Left kidney (tissue), 2 donors: ENCODE data around the gene PRKCA. TPM values are rescaled to one million over a fixed set of nuclear protein-coding genes. Genes with fewer than 3 reads are reported as not detected.
A peak's percentile ranks its signal among the peaks of the same experiment; 100 is the strongest.

Experiments
- DNase-seq: peaks from one replicate; pipeline ENCODE4 v3.0.0-alpha.2; 2013
- polyA plus RNA-seq: library from polyadenylated mRNA; unstranded; fragments of 120-200 nt; gene quantifications from one replicate; pipeline ENCODE4 v1.2.1, GENCODE V29; 2013; ENCODE audit not compliant: insufficient read length

The PRKCA gene
- polyA plus RNA-seq, 1 donor, result 26.9 TPM

DNA sequence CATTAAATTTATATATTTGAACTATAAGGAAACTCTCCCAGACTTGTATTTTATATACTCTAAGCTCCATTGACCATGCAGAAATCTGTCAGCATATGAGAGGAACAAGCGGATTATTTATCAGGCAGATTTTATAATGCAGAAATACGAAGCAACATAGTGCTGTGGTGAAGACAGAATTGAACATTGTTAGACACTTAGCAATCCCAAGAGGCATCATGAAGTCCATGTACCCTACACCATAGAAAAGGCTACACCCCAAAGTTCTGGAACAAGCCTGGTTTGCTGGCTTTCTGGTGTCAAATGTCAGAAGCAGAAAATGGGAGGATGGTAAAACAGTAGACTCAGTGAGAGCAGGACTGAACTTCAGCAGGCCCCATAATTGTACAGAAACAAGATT lies 241.1 kb downstream of the PRKCA start:
- no peak for DNase-seq

DNA sequence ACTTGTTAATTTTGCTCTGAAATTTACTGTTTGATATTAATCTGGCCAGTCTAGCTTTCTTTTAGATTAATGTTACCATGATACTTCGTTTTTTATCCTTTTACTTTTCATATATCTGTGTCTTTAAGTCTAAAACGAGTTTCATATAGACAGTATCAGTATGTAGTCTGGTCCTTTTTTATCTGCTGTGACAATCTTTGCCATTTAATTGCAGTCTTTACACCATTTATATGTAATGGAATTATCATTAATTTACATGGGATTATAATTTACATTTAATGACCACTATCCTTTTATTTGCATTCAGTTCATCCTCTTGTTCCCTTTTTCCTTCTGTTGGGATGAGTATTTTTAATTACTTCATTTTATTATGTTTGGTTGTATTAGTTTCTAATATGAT lies 243.5 kb downstream of the PRKCA start:
- no peak for DNase-seq

DNA sequence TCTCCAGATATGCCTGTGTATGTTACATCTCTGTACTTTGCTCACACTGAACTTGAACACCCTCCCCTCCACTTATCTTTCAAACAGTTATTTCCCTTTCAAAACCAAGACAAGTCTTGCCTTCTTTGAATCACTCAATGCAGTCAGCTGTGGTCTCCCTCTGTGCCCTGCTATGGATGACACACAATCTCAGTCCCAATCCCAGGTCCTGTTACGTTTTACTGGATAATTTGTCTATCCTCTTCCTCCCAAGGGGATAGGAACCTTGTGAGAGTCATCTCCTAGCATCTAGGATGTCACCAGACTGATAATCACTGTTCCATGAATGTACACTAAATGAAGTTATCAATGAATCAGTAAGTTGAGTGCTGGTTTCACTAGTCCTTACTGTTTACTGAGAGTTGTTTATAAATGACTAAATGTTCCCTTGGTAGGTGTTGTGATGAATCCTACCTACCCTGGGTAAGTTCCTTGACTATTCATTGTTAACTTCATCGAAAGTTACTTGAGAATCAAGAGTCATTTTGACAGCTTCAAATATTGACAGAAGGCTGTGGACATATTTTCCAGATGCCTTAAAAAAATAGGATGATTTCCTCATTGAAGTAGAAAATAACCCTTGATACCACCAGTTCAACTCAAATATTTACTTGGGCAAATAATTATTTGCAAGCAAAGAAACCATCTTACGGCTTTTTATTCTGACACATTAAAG lies 244.9 kb downstream of the PRKCA start:
- no peak for DNase-seq

DNA sequence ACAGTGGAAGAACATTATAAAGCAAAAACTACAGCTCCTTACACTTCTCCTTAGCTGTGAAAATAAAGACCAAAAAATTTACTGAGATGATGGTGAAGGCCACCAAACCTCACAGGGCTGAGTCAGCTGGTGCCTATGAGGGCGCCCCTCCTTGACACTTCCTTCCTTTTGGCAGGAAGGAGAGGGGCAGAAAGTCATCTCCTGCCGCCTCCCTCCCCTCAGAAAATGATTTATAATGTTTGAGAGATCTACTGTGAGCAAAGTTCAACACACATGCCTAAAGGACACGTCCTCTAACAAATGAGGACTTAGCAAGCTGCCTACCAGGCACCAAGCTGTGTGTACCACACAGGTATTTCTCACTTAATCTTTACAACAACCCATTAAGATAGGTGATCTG lies 245.7 kb downstream of the PRKCA start:
- DNase-seq, result no peak

DNA sequence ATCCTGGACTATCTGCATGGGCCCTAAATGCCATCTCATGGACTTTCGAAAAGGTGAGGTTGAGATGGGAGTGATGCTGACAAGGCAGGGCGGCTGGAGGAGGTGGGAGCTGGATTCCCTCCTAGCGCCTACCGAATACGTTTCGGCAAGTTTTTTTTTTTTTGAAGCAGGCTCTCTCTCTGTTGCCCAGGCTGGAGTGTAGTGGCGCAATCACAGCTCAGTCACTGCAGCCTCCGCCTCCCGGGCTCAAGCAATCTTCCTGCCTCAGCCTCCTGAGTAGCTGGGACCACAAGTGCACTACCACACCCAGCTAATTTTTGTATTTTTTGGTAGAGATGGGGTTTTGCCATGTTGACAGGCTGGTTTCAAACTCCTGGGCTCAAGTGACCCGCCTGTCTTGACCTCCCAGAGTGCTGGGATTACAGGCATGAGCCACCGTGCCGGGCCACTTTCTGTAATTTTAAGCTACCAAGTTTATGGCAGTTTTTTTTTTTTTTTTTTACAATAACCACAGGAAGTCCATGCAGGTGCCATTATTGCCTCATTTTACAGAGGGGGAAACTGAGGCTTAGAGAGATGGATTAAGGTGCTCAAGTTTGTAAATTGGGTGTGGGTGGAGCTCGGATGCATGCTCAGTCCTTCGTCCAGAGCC lies 246.4 kb downstream of the PRKCA start:
- DNase-seq, result no peak

DNA sequence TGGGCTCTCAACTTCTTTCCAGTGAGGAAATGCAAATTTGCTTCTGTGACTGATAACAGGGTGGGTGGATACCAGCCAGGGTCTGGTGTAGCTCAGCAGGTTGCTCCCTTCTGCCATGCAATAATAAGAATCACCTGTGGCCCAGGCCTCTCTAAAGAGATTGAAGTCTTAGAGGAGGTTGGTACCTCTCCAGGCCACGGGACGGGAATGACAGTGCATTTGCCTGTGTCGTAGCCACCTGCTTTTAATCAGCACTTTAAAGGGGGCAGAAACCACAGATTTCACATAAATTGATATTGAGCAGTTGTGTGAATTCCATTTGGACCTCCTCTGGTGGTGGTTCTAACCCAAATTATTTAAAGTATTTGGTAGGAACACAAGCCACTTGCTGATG lies 246.9 kb downstream of the PRKCA start:
- DNase-seq, result no peak

DNA sequence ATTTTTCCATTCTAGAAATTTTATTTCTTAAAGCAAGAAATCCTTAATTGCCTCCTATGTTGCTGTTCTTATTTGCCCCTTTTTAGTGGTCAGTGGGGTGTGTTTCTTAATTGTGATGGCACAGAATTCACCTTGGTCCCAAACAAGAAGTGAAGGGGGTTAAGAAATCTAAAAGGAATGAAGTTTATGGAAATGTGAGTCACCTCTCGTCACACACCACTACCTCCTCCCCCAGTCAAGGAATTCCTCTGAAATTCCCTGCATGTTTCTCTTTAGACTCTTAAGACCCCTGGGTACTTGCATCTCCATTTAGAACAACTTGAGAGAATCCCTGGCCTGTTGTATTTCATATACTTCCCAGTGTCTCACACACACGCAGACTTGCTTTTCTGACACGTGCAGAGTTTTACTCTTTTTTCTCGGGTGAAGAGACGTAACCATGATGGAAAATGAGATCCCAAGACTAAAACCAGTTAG lies 247.4 kb downstream of the PRKCA start:
- DNase-seq, result no peak

DNA sequence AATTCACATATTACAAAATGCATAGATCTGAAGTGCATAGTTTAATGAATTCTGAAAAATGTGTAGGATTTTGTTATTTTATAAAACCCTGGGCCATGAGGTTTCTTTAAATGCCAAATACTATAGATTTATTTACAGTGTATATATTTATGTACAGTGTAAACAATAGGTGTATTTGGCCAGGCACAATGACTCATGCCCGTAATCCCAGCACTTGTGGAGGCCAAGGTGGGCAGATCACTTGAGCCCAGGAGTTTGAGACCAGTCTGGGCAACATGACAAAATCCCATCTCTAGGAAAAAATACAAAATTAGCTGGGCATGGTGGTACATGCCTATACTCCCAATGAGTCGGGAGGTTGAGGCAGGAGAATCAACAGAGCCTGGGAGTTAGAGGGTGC lies 249.4 kb downstream of the PRKCA start:
- DNase-seq, result no peak

DNA sequence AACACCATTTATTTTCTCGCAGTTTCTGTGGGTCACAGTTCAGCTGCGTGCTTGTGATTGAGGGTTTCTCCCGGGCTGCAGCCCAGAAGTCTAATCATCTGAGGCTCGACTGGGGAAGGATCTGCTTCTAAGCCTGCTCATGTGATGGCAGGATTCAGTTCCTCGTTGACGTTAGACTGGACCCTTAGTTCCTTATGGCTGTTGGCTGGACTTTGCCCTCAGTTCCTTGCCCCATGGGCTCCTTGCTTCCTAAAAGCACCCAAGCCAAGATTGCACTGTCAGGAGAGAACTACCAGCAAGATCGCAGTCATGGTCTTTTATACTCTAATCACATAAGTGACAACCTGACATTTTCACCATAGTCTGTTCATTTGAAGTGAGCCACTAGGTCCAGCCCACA lies 250.0 kb downstream of the PRKCA start:
- no peak for DNase-seq

DNA sequence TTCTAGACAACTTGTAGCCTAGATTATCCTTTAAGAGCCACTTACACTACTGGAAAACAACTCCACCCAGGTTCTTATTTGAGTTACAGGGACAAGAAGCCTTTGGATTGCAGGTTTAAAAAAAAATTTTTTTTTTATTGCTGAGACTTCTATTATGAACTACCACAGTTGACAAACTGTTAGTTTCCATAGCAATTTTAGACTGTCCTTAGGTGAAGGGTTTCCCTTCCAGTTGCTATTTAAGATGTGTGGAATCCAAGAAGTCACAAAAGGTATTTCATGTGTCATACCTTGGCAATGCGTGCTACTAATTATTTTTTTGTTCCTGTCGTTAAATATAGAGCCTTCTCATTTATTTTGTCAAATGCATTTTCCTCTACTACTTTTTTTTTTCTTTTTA lies 253.2 kb downstream of the PRKCA start:
- no peak for DNase-seq

DNA sequence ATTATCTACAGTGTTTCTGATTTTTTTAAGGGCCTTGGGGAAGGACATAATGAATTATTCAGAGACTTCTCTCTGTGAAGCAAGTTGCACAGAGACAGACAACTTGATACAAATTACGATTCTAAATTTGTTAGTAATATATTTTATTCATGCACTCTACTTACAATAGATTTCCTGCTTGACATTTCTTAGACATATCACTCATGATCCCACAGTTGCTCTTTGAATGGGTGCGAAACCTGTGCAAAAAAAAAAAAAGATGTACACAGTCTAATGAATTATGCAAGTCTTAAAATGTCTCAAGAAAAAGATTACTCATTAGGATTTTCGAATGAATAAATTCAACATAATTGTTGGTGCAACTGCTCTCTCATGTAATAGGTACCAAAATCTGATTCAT lies 254.8 kb downstream of the PRKCA start:
- DNase-seq, result no peak

DNA sequence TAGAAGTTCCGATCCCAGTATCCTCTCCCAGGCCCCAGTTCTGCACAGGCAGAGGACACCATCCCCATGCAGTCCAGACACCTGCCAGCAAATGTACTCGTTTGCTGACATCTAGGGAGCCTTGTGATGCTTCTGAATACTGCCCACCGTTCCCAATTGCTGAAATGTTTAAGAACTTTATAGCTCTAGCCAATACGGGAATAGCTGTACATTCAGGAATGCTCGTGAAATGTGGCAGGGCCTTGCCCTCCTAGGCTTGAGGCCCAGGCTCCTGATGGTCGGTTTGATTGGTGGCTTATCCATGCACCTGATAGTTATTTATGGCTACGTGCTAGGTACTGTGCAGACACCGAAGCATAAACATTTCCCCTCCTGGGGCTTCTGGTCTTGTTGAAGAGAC lies 255.5 kb downstream of the PRKCA start:
- DNase-seq, result no peak

DNA sequence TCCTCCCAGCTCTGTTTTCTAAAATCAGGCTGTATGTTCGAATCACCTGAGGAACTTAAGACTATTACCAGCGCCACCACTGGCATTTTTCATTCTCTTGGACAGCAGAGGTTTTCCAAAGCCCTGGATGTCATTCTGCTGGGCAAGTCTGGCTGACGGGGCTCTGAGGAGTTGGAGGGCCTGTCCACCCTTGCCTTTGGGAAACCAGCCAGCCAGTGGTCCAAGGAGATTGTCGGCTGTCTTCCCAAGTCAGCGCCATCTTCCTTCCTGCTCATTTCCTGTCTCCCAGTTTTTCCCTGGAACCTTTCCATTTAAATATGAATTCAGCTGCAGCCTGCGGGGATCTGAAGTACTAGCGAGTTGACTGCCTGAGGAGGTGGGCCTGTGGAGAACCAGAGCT lies 258.3 kb downstream of the PRKCA start:
- DNase-seq, result no peak

DNA sequence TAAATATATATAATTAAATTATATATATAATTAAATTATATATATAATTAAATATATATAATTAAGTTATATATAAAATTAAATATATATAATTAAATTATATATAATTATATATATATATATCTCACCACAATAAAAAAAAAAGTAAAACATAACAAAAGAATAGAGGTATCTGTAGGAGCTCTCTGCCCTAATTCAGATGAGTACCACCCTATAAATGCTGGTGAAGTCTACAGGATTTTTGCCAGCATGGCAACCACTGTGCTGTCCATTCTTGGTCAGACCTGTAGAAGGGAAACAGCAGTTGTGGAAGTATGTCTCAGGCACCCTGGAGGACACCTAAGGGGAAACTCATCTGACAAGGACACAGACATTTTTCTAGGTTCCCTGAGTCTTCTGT lies 259.7 kb downstream of the PRKCA start:
- no peak for DNase-seq

DNA sequence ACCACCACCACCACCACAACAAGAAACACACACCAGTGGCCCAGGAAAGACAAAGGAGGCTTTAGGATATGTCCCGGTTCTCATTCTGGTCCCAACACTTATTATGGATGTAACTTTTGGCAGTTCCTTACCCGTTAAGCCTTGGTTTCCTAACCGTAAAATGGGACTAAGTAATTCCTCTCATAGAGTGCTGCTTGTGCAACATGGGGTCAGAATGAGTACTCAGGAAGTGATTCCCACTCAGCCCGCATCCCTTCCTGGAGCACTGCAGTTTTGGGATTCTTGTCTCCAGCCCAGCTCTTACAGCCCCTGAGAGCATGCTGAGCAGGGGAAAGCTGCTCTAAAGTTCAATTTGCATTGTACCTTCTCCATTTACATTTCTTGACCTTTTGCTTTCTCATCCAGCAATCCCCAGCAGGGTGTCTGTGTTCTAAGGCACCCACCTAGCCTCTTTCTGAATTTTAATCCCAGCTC lies 262.6 kb downstream of the PRKCA start:
- DNase-seq, result no peak

DNA sequence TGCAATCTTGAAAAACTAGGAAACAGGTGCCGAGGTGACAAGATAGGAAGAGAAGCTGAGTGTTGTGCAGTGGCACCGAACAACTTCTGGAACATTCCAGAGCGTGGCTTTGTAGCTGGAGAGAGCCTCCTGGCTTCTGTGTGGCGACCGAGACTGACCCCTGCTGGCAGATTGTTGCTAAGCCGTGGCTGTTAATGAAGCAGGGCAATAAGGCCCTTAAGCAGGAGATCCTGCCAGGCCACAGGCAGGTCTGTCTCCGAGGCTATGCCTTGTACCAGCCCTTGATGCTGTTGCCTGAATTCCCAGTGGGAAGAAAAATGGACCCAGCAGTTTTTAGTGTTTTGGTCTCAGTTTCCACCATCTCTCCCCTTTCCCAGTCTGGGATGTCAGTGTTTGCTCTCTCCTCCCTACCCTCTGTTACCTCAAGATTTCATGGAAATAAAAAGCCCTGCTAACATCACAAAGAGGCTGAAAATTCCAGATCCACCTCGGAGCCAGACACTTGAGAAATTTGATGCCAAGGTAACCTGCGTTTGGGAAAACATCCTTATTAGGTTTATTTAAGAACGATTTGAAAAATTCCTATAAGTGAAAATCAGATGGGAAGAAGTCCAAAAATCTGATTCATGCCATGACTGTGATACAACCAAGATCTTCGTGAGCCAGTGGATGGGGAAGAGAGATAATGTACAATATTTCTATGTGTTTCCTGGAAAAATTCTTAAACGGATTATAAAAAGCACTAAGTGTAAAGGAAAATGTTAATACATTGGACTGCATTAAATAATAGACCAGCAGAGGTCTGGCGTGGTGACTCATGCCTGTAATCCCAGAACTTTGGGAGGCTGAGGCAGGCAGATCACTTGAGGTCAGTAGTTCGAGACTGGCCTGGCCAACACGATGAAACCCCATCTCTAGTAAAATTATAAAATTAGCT lies 265.1 kb downstream of the PRKCA start:
- peak; percentile 64 for DNase-seq

DNA sequence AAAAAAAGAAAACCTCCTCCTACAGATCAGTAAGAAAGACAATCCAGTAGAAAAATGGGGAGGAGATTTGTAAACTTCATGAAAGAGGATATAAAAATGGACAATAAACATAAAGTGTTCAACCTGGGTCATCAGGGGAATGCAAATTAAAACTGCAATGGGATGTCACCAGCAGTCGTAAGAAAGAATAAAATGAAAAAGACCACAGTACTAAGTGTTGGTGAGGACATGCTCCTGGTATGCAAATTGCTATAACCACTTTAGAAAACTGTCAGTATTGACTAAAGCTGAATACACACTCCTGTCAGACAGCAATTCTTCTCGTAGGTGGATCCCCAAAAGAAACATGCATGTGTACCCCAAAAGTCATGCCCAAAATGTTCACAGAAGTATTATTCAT lies 267.2 kb downstream of the PRKCA start:
- no peak for DNase-seq

DNA sequence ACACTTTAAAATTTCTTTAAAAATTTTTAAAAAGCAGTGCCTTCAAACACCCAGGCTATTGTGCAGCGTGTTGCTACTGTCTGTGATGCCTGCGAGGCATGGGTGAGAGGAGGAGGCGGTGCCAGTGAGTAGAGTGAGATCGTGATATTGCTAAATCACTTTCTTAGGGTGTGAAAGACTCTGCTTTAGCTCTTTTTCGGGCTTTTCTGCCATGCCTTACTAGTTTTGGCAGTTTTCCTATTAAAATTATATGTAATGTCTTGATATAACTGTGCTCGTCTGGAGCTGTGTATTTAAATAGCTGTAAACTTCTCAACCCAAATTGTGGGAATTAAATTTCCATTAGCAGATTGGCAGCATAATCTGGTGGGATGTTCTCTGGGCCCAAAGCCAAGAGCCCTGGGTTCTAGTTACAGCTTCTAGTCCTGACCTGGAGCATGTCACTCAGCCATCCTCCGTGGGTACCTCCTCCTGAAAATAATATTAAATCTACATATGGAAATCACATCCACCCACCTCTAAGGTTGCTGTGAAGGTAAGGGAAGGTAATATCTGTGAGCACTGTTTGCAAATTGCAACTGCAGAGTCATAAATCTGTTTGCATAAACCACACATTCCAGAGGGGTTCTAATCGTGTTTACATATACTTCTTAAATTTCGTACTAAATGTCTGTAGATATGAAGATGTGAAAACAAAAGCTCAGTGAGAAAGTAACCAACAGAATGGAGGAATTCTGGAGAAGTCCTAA lies 268.2 kb downstream of the PRKCA start:
- no peak for DNase-seq

DNA sequence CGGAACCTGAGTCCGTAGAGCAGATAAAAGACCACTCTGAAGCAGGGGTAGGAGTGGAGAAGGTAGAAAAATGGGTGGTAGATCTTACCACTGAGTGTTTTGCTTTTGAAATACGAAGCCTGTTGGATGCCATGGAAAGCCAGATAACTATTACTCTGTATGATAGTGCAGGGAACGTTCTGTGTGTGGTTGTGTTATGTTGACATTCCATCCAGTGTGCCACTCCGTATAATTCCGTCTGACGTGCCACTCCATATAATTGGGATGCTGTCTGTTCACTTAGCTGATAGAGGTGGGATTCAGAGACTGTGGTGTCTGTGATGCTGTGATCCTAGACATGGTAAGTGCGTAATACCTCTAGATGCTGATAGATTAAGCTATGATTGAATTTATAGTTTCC lies 269.3 kb downstream of the PRKCA start:
- no peak for DNase-seq

DNA sequence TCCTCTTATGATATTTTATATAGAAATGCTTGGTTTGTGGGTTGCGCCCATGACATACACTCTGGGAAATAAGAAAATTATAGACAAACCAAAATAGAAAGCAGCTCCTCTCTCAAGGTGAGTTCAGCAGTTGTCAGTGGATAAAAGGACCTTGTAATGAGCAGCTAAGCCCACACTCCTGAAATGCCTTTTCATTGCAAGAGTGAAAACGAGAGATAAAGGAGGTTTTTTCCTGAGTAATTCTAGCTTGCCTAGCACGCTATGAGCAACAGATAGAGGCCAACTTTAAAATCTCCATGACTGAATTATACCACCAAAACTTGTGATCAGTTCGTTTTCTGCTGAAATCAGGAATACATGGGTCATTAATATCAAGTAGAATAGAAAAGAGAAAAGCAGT lies 270.7 kb downstream of the PRKCA start:
- DNase-seq, result no peak

DNA sequence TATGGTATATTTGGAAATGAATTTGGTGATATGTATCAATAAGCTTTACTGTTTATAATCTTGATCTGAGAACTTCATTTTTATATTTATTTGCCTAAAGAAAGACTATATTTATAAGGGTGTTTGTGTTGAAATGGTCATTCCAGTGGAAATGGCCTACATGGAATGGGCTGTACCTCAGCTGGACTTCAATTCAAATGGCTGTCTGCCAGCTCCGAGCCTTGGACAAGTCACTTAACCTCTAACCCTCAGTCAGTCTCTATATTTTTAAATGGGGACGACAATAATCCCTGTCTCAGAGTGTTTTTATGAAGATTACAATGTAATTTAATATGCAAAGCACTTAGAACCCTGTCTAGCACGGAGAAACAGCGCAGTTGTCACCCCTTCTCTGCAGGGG lies 271.7 kb downstream of the PRKCA start:
- DNase-seq, result no peak

DNA sequence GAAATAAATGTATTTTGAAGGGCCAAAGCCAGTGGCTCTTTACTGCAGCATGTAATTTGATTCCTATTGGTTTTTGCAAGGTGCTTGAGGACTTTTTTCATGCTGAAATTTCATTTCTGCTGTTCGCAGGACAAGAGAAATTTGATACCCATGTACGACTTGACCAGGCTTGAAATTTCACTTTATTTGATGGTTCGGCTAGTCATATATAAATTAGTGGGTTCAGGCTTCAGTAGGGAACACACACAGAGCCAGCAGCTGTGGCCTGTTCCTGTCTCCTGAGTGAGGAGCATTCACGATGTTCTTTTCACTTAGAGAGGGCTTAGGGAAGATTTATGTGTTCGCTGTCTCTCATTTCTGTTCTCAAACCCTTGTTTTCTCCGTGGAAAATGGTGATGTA lies 274.1 kb downstream of the PRKCA start:
- no peak for DNase-seq
